Measurements from ENCODE around the gene ZIC4. TPM values are rescaled to one million over a fixed set of nuclear protein-coding genes. Genes with fewer than 3 reads are reported as not detected.

The ZIC4 gene
- total and polyA plus RNA-seq, 9 of the 15 experiments (the other 6 are each of a cell fraction or from before 2014, with no cell fraction given) = not detected

- no peak overlapping the region for H3K4me2 ChIP-seq (ENCODE audit: insufficient read depth, low read length)
- 14% methylated on average over 18 of the region's 20 CpGs for WGBS (ENCODE audit: insufficient coverage, low coverage, missing lambda C conversion rate)
- intact Hi-C loops (cut with micrococcal nuclease) = no loop called here
Observed at GRCh38 chr3:147411815-147412241, 5.5 kb upstream of the ZIC4 start.

More at GRCh38 chr3:147411815-147412241, 5.5 kb upstream of the ZIC4 start:
- in situ Hi-C loops (cut with MboI) = no loop called here
- FAIRE-seq (no peak), ATAC-seq (no peak), DNase-seq (ENCODE audit: extremely low read depth in 1 of 4, low spot score in 3 of 4) (no peak)
- no TSS peak for BruUV-seq (replicated peaks)
- Histone ChIP-seq H3K36me3 (ENCODE audit: control insufficient read depth, insufficient read depth, low read length) (no peaks in the 10 kb centered on the region), H2AFZ (ENCODE audit: low read depth, low read length) (no peak overlapping the region), H3K9me3 (replicated peaks; ENCODE audit: control insufficient read depth, insufficient read depth, low read depth, low read length) (no peaks in the 10 kb centered on the region), H3K4me1 (replicated peaks in 1 of 2; ENCODE audit: control insufficient read depth in 2 of 2, insufficient read depth in 2 of 2, low read length in 2 of 2) (peaks cover 0 to 4% of the 10 kb centered on the region in 2 experiments; a peak in 1 of 5 replicates), H3K27ac (ENCODE audit: extremely low read depth, low read depth, low read length) (no peak overlapping the region), H3K9me1 (ENCODE audit: control insufficient read depth, insufficient read depth, low read length) (no peaks in the 10 kb centered on the region), H3K27me3 (ENCODE audit: control insufficient read depth in 2 of 2, insufficient read depth in 2 of 2, low read length in 2 of 2) (peaks cover 3 to 32% of the 10 kb centered on the region in 2 experiments; a peak in 3 of 5 replicates), H3K4me3 (no peak overlapping the region), H4K20me1 (replicated peaks; ENCODE audit: control insufficient read depth, insufficient read depth, low read length) (no peaks in the 10 kb centered on the region), H3K79me2 (ENCODE audit: control insufficient read depth, insufficient read depth, low read length) (no peaks in the 10 kb centered on the region), H3K9ac (ENCODE audit: insufficient read depth in 1 of 2, low read depth in 2 of 2, low read length in 2 of 2) (no peak overlapping the region)
- TF ChIP-seq THAP12 (CRISPR knock-in tag; IDR thresholded peaks at IDR 0.05) = no peak
- no peak for TF ChIP-seq PML (IDR thresholded peaks at IDR 0.05; ENCODE audit: low read length)
- TF ChIP-seq ZNF699 (CRISPR knock-in tag; IDR thresholded peaks at IDR 0.05; ENCODE audit: insufficient replicate concordance) = no peak
- TF ChIP-seq ATF7 (IDR thresholded peaks at IDR 0.05) = no peak
- TF ChIP-seq NBN (IDR thresholded peaks at IDR 0.05; ENCODE audit: low read depth) = no peak
- TF ChIP-seq SOX6 (IDR thresholded peaks at IDR 0.05) = no peak
- ChIA-PET POLR2A (no interaction called here), CTCF (ENCODE audit: low intra/inter-chr PET ratio) (no interaction called here)

All from K562 (cell line).